Measurements from ENCODE around the gene FAM168B. TPM values are rescaled to one million over a fixed set of nuclear protein-coding genes. Genes with fewer than 3 reads are reported as not detected.

The FAM168B gene
- polyA plus RNA-seq, 1 of the 3 experiments (the other 2 are of a cell fraction) = 72.7 TPM

GRCh38 chr2:131058920-131059319 is 34.3 kb downstream of the FAM168B start:
- WGBS (ENCODE audit: low lambda C conversion rate) = 91% methylated on average over 4 of the region's 4 CpGs
- Histone ChIP-seq H3K4me3 (ENCODE audit: low read depth in 2 of 2, low read length in 1 of 2) (no peak overlapping the region), H3K79me2 (ENCODE audit: insufficient read depth) (peaks cover 97% of the 10 kb centered on the region), H3K36me3 (replicated peaks in 1 of 2; ENCODE audit: control insufficient read depth in 1 of 2, insufficient read depth in 2 of 2, low read length in 1 of 2) (peaks cover 41 to 42% of the 10 kb centered on the region in 2 experiments), H3F3A (replicated peaks; ENCODE audit: insufficient read depth) (peaks cover 7% of the 10 kb centered on the region), H3K9ac (no peak overlapping the region), H2AFZ (ENCODE audit: low read depth) (no peak overlapping the region), H3K9me3 (no peaks in the 10 kb centered on the region), H3K4me1 (ENCODE audit: control insufficient read depth in 1 of 2, insufficient read depth in 2 of 2, low read depth in 1 of 2, low read length in 1 of 2) (peaks cover 11 to 15% of the 10 kb centered on the region in 2 experiments; a peak in 2 of 4 replicates), H3K27me3 (ENCODE audit: insufficient read depth) (no peaks in the 10 kb centered on the region), H3K27ac (ENCODE audit: low read depth in 2 of 2, low read length in 1 of 2) (no peak overlapping the region), H4K20me1 (ENCODE audit: insufficient read depth) (peaks cover 85% of the 10 kb centered on the region), H3K4me2 (no peak overlapping the region), H3K9me2 (no peaks in the 10 kb centered on the region)
- TF ChIP-seq MAX (IDR thresholded peaks at IDR 0.05; ENCODE audit: low read depth) (no peak), GATA2 (CRISPR knock-in tag; IDR thresholded peaks at IDR 0.05) (no peak), TCF12 (IDR thresholded peaks at IDR 0.05) (no peak), IRF3 (IDR thresholded peaks at IDR 0.05; ENCODE audit: low read depth, low read length) (no peak), YY1 (IDR thresholded peaks at IDR 0.05; ENCODE audit: low read depth) (no peak), RCOR1 (IDR thresholded peaks at IDR 0.05; ENCODE audit: low read length) (no peak), MXI1 (IDR thresholded peaks at IDR 0.05; ENCODE audit: low read depth, low read length) (no peak)
- TF ChIP-seq, protein P1, sequence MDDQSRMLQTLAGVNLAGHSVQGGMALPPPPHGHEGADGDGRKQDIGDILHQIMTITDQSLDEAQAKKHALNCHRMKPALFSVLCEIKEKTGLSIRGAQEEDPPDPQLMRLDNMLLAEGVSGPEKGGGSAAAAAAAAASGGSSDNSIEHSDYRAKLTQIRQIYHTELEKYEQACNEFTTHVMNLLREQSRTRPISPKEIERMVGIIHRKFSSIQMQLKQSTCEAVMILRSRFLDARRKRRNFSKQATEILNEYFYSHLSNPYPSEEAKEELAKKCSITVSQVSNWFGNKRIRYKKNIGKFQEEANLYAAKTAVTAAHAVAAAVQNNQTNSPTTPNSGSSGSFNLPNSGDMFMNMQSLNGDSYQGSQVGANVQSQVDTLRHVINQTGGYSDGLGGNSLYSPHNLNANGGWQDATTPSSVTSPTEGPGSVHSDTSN (IDR thresholded peaks at IDR 0.05) = no peak
- TF ChIP-seq, protein P2, sequence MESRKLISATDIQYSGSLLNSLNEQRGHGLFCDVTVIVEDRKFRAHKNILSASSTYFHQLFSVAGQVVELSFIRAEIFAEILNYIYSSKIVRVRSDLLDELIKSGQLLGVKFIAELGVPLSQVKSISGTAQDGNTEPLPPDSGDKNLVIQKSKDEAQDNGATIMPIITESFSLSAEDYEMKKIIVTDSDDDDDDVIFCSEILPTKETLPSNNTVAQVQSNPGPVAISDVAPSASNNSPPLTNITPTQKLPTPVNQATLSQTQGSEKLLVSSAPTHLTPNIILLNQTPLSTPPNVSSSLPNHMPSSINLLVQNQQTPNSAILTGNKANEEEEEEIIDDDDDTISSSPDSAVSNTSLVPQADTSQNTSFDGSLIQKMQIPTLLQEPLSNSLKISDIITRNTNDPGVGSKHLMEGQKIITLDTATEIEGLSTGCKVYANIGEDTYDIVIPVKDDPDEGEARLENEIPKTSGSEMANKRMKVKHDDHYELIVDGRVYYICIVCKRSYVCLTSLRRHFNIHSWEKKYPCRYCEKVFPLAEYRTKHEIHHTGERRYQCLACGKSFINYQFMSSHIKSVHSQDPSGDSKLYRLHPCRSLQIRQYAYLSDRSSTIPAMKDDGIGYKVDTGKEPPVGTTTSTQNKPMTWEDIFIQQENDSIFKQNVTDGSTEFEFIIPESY (IDR thresholded peaks at IDR 0.05; ENCODE audit: borderline replicate concordance, low read depth) = no peak
- ChIA-PET POLR2A (no interaction called here), CTCF (interaction anchor here (1.2 kb wide), 1 partner anchor 262 kb away, joined by 3 read pairs; no protein-coding TSS in a partner anchor)
- no peak for DNase-seq

DNA sequence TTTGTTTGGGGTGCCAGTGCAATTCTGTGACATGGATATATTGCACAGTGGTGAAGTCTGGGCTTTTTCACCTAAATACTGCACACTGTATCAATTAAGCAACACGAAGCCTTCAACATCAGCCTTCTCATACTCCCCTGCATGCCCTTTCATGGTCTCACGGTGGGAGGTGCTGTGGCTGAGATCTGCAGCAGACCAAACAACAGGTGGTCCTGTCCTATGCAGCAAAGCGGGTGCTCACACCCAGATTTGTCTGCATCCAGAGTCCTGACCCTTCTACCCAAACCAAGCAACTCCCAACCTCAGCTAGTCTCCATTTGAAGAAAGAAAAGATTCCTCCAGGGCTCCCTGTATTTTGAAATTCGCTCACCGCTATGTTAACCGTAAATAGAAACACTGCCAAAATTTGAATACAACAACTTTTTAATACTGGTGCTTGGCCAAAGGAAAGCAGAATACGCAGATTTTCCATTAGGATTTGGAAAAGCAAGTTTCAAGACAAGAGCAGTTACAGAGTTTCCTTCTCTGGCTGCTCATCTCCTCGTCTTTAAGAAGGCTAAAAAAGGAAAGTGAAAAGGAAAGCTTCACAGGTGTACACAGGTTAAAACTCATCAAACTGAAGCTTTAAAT is 34.9 kb downstream of the FAM168B start:
- Histone ChIP-seq H3K79me2 (ENCODE audit: insufficient read depth) (peaks cover 97% of the 10 kb centered on the region), H3K4me2 (no peak overlapping the region), H3K4me3 (ENCODE audit: low read depth in 2 of 2, low read length in 1 of 2) (no peak overlapping the region), H3K36me3 (replicated peaks in 1 of 2; ENCODE audit: control insufficient read depth in 1 of 2, insufficient read depth in 2 of 2, low read length in 1 of 2) (peaks cover 39 to 42% of the 10 kb centered on the region in 2 experiments), H4K20me1 (ENCODE audit: insufficient read depth) (peaks cover 88% of the 10 kb centered on the region), H3K27ac (ENCODE audit: low read depth in 2 of 2, low read length in 1 of 2) (no peak overlapping the region), H2AFZ (ENCODE audit: low read depth) (no peak overlapping the region), H3K4me1 (ENCODE audit: control insufficient read depth in 1 of 2, insufficient read depth in 2 of 2, low read depth in 1 of 2, low read length in 1 of 2) (peaks cover 11 to 12% of the 10 kb centered on the region in 2 experiments; a peak in 2 of 4 replicates), H3K9me3 (no peaks in the 10 kb centered on the region), H3K27me3 (ENCODE audit: insufficient read depth) (no peaks in the 10 kb centered on the region), H3F3A (replicated peaks; ENCODE audit: insufficient read depth) (peaks cover 7% of the 10 kb centered on the region), H3K9ac (no peak overlapping the region), H3K9me2 (no peaks in the 10 kb centered on the region)
- WGBS (ENCODE audit: low lambda C conversion rate) = 97% methylated on average over 8 of the region's 8 CpGs
- CTCF ChIA-PET = no interaction called here
- DNase-seq = no peak
- TF ChIP-seq RXRA (IDR thresholded peaks at IDR 0.05; ENCODE audit: borderline replicate concordance, low read depth) (no peak), TCF12 (IDR thresholded peaks at IDR 0.05) (no peak), TEAD4 (IDR thresholded peaks at IDR 0.05; ENCODE audit: borderline replicate concordance, insufficient read depth) (no peak)
- POLR2A ChIA-PET = no interaction called here

Data from SK-N-SH (cell line).